ENCODE data around the gene DPP6. TPM values are rescaled to one million over a fixed set of nuclear protein-coding genes. Genes with fewer than 3 reads are reported as not detected.
A peak's percentile ranks its signal among the peaks of the same experiment; 100 is the strongest.

DPP6 gene
- polyA plus RNA-seq, 2 of the 4 experiments (the other 2 are of a cell fraction): not detected

- ChIA-PET CTCF (interaction anchor here (1.2 kb wide), 1 partner anchor 10 kb away, joined by 3 read pairs; no protein-coding TSS in a partner anchor), POLR2A (no interaction called here)
- TF ChIP-seq HOXB5 (CRISPR knock-in tag; IDR thresholded peaks at IDR 0.05) (no peak), EHF (CRISPR knock-in tag; IDR thresholded peaks at IDR 0.05) (no peak), MYC (IDR thresholded peaks at IDR 0.05; ENCODE audit: borderline replicate concordance, low read length) (no peak), ESRRA (IDR thresholded peaks at IDR 0.05; ENCODE audit: borderline replicate concordance, low read length) (no peak), CHD4 (IDR thresholded peaks at IDR 0.05; ENCODE audit: borderline replicate concordance) (no peak), HEYL (CRISPR knock-in tag; IDR thresholded peaks at IDR 0.05) (no peak), CBX2 (IDR thresholded peaks at IDR 0.05; ENCODE audit: borderline replicate concordance, low read depth) (no peak), HOXA7 (CRISPR knock-in tag; IDR thresholded peaks at IDR 0.05) (no peak), HDAC2 (IDR thresholded peaks at IDR 0.05) (no peak), NFE2L2 (conservative IDR thresholded peaks at IDR 0.05; ENCODE audit: low read length) (no peak), REST (IDR thresholded peaks at IDR 0.05) (no peak), TP53 (CRISPR knock-in tag; IDR thresholded peaks at IDR 0.05) (no peak)
Measured at GRCh38 chr7:154767142-154767541, 714.9 kb downstream of the DPP6 start.

GRCh38 chr7:154767821-154768415 is 715.7 kb downstream of the DPP6 start:
- POLR2A ChIA-PET: no interaction called here
- 12% methylated on average over 7 of the region's 9 CpGs for WGBS (ENCODE audit: missing lambda C conversion rate)

More at GRCh38 chr7:154767142-154767541, 714.9 kb downstream of the DPP6 start:
- no peak overlapping the region for H3K4me3 ChIP-seq
- WGBS (ENCODE audit: missing lambda C conversion rate): 9% methylated on average over 10 of the region's 10 CpGs
- H3K4me2 ChIP-seq: no peak overlapping the region; the same call in 2 of the 3 replicates
- no peaks in the 10 kb centered on the region for H3K4me1 ChIP-seq
- DNase-seq (ENCODE audit: low read depth in 1 of 2, low spot score in 1 of 2): no peak
- peak in 1 of 2 experiments; percentile 52; a peak in 1 of 6 replicates for ATAC-seq
- H3K27ac ChIP-seq: no peak overlapping the region
- no peaks in the 10 kb centered on the region for H3K9me3 ChIP-seq
- FAIRE-seq: no peak

GRCh38 chr7:154769001-154769400 is 716.8 kb downstream of the DPP6 start:
- FAIRE-seq (no peak), ATAC-seq (no peak), DNase-seq (ENCODE audit: low read depth in 1 of 2, low spot score in 1 of 2) (no peak)
- Histone ChIP-seq H3K9me3 (no peaks in the 10 kb centered on the region), H3K27ac (no peak overlapping the region), H3K4me2 (no peak overlapping the region), H3K4me1 (no peaks in the 10 kb centered on the region), H3K4me3 (no peak overlapping the region)
- POLR2A ChIA-PET: no interaction called here
- CTCF ChIA-PET: no interaction called here
- TF ChIP-seq EHMT2 (IDR thresholded peaks at IDR 0.05; ENCODE audit: low read depth) (no peak), REST (IDR thresholded peaks at IDR 0.05) (no peak)
- 4% methylated on average over 4 of the region's 4 CpGs for WGBS (ENCODE audit: missing lambda C conversion rate)

More at GRCh38 chr7:154767821-154768415, 715.7 kb downstream of the DPP6 start:
- Histone ChIP-seq H3K4me2 (no peak overlapping the region), H3K4me3 (no peak overlapping the region), H3K4me1 (no peaks in the 10 kb centered on the region), H3K27ac (no peak overlapping the region), H3K9me3 (no peaks in the 10 kb centered on the region)
- TF ChIP-seq MAX (IDR thresholded peaks at IDR 0.05): no peak
- CTCF ChIA-PET: interaction anchor here (1.2 kb wide), 1 partner anchor 9 kb away, joined by 3 read pairs; no protein-coding TSS in a partner anchor
- ATAC-seq: no peak
- no peak for DNase-seq (ENCODE audit: low read depth in 1 of 2, low spot score in 1 of 2)
- no peak for FAIRE-seq
